GM12878 (cell line): ENCODE data around the gene FSTL1.

Experiments
- CEBPB ChIP-seq, 2 experiments: fragments of 150-350 bp in 1 of 2; IDR thresholded peaks; 2 replicates each; pipeline ENCODE4 v1.6.1; 2012 to 2014; ENCODE audit warnings: low read depth in 2 of 2, low read length in 2 of 2, borderline replicate concordance in 1 of 2, inconsistent platforms in 1 of 2
- CHD1 ChIP-seq: IDR thresholded peaks from 2 replicates; pipeline ENCODE4 v1.6.1; 2012; ENCODE audit warnings: low read depth, low read length, improper control_type of control experiment
- CTCF ChIP-seq, 3 experiments: IDR thresholded peaks in 2 of 3; conservative IDR thresholded peaks in 1 of 3; 2 replicates each; pipeline ENCODE4 v1.5.1; 2011; ENCODE audit warnings: low read depth in 3 of 3, low read length in 3 of 3, mild to moderate bottlenecking in 3 of 3, control low read depth in 2 of 3, moderate library complexity in 2 of 3, inconsistent platforms in 1 of 3, mixed read lengths in 1 of 3; ENCODE audit not compliant: control insufficient read depth in 2 of 3, insufficient read depth in 1 of 3; ENCODE audit errors: extremely low read depth in 1 of 3
- EGR1 ChIP-seq, 2 experiments: IDR thresholded peaks; 1 replicate in 1 of 2; 2 replicates in 1 of 2; pipeline ENCODE4 v1.6.1; 2011 to 2012; ENCODE audit warnings: low read depth in 2 of 2, low read length in 2 of 2, borderline replicate concordance in 1 of 2, mild to moderate bottlenecking in 1 of 2, moderate library complexity in 1 of 2
- EP300 ChIP-seq, 2 experiments: fragments of 150-350 bp in 1 of 2; IDR thresholded peaks; 2 replicates each; pipeline ENCODE4 v1.6.1; 2011 to 2012; ENCODE audit warnings: low read depth in 2 of 2, low read length in 2 of 2, borderline replicate concordance in 1 of 2, improper control_type of control experiment in 1 of 2, inconsistent platforms in 1 of 2; ENCODE audit not compliant: control insufficient read depth in 1 of 2
- EZH2 ChIP-seq: IDR thresholded peaks from 2 replicates; pipeline ENCODE4 v1.6.1; 2012; ENCODE audit warnings: low read depth, mild to moderate bottlenecking, control low read depth, inconsistent platforms, low read length, borderline replicate concordance; ENCODE audit not compliant: control insufficient read depth
- GABPA ChIP-seq: IDR thresholded peaks from 2 replicates; pipeline ENCODE4 v1.6.1; 2014; ENCODE audit warnings: antibody characterized with exemption, low read depth, mild to moderate bottlenecking, inconsistent platforms
- HDAC6 ChIP-seq: fragments of 200-600 bp; sonication (generic); IDR thresholded peaks from one replicate; pipeline ENCODE4 v1.8.0; 2017; ENCODE audit warnings: antibody characterized with exemption; ENCODE audit not compliant: unreplicated experiment
- HDGF ChIP-seq: fragments of 450-650 bp; IDR thresholded peaks from 2 replicates; pipeline ENCODE4 v1.6.1; 2016; ENCODE audit warnings: antibody characterized with exemption
- JUND ChIP-seq: IDR thresholded peaks from 2 replicates; pipeline ENCODE4 v1.6.1; 2012; ENCODE audit warnings: low read depth, mild to moderate bottlenecking, low read length, improper control_type of control experiment, moderate library complexity
- NFYA ChIP-seq: IDR thresholded peaks from 2 replicates; pipeline ENCODE4 v1.6.1; 2011; ENCODE audit warnings: low read depth, mild to moderate bottlenecking, low read length, improper control_type of control experiment, borderline replicate concordance
- NFYB ChIP-seq: IDR thresholded peaks from 2 replicates; pipeline ENCODE4 v1.6.1; 2011; ENCODE audit warnings: low read depth, mild to moderate bottlenecking, low read length, improper control_type of control experiment, moderate library complexity; ENCODE audit not compliant: insufficient read depth
- POLR2A ChIP-seq: IDR thresholded peaks from 2 replicates; pipeline ENCODE4 v1.6.1; 2011; ENCODE audit warnings: low read depth, mild to moderate bottlenecking, low read length
- RBBP5 ChIP-seq: fragments of 200-600 bp; sonication (generic); conservative IDR thresholded peaks from 2 replicates; pipeline ENCODE4 v1.6.1; 2016

GRCh38 chr3:120423432-120423831 is 27.4 kb downstream of the FSTL1 start:
- TF ChIP-seq RBBP5 (no peak), CHD1 (no peak), CEBPB (IDR thresholded peaks at IDR 0.05; ENCODE audit: borderline replicate concordance in 1 of 2, low read depth in 2 of 2, low read length in 2 of 2) (no peak), NFYB (no peak), HDGF (no peak), POLR2A (no peak), CTCF (IDR thresholded peaks at IDR 0.05 in 2 of 3, conservative IDR thresholded peaks at IDR 0.05 in 1 of 3; ENCODE audit: control insufficient read depth in 2 of 3, extremely low read depth in 1 of 3, insufficient read depth in 1 of 3, low read depth in 3 of 3, low read length in 3 of 3) (no peak), EGR1 (IDR thresholded peaks at IDR 0.05; ENCODE audit: borderline replicate concordance in 1 of 2, low read depth in 2 of 2, low read length in 2 of 2) (no peak), EZH2 (no peak), NFYA (no peak), GABPA (no peak), JUND (no peak), HDAC6 (no peak), EP300 (IDR thresholded peaks at IDR 0.05; ENCODE audit: borderline replicate concordance in 1 of 2, control insufficient read depth in 1 of 2, low read depth in 2 of 2, low read length in 2 of 2) (no peak)
